ENCODE measurements around the gene ENOX2. TPM values are rescaled to one million over a fixed set of nuclear protein-coding genes. Genes with fewer than 3 reads are reported as not detected.

The ENOX2 gene
- total and polyA plus RNA-seq, 2 donors (not counting 1 experiment from before 2014, with no cell fraction given) = 5.1 to 18.8 TPM

DNA sequence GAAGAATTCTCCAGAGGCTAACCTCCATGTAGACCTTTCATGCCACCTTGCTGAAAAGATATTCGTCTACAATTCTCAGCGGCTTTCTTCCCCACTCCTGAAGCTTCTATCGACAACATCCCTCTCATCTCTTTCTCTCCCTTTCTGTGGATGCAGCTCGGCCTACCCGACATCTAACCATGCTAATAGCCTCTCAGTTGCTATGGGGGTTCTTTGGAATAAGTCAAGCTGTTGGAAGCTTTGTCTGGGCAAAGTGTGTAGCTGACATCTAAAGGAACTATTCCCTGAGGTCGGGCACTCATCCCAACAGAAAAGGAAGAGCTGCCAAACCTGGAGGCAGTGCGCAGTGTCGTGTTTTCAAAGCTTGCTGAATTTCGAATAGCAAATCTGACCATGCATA, 309.1 kb downstream of the ENOX2 start:
- no CpG with 5 or more reads among the region's 9 CpGs for WGBS (ENCODE audit: insufficient coverage)
- peaks cover 10% of the 10 kb centered on the region for H3K27me3 Mint-ChIP-seq
- Histone ChIP-seq H3K79me2 (ENCODE audit: control insufficient read depth, insufficient read depth, low read length) (no peaks in the 10 kb centered on the region), H3K4me2 (replicated peaks; ENCODE audit: low read depth, low read length, poor library complexity, severe bottlenecking) (no peak overlapping the region), H3K36me3 (replicated peaks in 1 of 2; ENCODE audit: control extremely low read depth in 1 of 2, control insufficient read depth in 1 of 2, extremely low read depth in 1 of 2, insufficient read depth in 2 of 2, low read length in 1 of 2) (no peaks in the 10 kb centered on the region), H3K27me3 (replicated peaks in 1 of 4; ENCODE audit: control extremely low read depth in 1 of 4, control insufficient read depth in 3 of 4, insufficient read depth in 4 of 4, low read length in 3 of 4) (no peaks in the 10 kb centered on the region), H3K9me3 (ENCODE audit: control extremely low read depth in 1 of 3, control insufficient read depth in 2 of 3, insufficient read depth in 1 of 3, low read length in 2 of 3) (no peaks in the 10 kb centered on the region), H4K20me1 (ENCODE audit: control insufficient read depth, insufficient read depth, low read length, poor library complexity, severe bottlenecking) (no peaks in the 10 kb centered on the region), H2AFZ (ENCODE audit: insufficient read depth, low read depth, low read length, poor library complexity, severe bottlenecking) (no peak overlapping the region), H3K9ac (ENCODE audit: low read length) (no peak overlapping the region), H3K4me1 (ENCODE audit: control insufficient read depth in 2 of 2, insufficient read depth in 2 of 2, low read length in 2 of 2) (no peaks in the 10 kb centered on the region), H3K4me3 (ENCODE audit: control extremely low read depth in 1 of 5, extremely low read depth in 1 of 5, insufficient read depth in 1 of 5, low read depth in 2 of 5, low read length in 4 of 5) (no peak overlapping the region), H3K27ac (ENCODE audit: low read length in 2 of 2) (no peak overlapping the region)
- TF ChIP-seq EZH2 (IDR thresholded peaks at IDR 0.05; ENCODE audit: borderline replicate concordance, insufficient read depth, low read depth, low read length, poor library complexity, severe bottlenecking) (no peak), CTCF (IDR thresholded peaks at IDR 0.05) (no peak)
- no peaks in the 10 kb centered on the region for H3K4me1 Mint-ChIP-seq
- H3K27ac Mint-ChIP-seq = no peak overlapping the region
- intact Hi-C loops (cut with micrococcal nuclease) = no loop called here
- DNase-seq (no peak), ATAC-seq (ENCODE audit: low read depth) (no peak)
- H3K4me3 Mint-ChIP-seq = no peak overlapping the region
- no peaks in the 10 kb centered on the region for H3K9me3 Mint-ChIP-seq (ENCODE audit: insufficient read depth)
- ChIA-PET POLR2A (no interaction called here), CTCF (no interaction called here)

DNA sequence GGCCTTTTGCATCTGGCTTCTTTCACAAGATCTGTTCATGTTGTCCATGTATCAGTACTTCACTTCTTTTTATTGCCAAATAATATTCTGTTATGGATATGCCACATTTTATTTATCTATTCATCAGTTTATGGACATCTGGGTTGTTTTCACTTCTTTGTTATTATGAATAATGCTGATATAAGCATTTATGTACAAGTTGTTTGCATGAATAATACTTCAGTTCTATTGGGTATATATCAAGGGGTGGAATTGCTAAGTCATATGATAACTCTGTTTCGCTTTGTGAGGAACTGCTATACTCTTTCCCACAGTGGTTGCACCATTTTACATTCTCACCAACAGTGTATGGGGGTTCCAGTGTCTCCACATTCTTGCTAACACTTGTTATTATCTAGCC, 310.8 kb downstream of the ENOX2 start:
- no peak for DNase-seq
- no peaks in the 10 kb centered on the region for H3K4me1 Mint-ChIP-seq
- ATAC-seq (ENCODE audit: low read depth) = no peak
- CTCF ChIA-PET = no interaction called here
- no peak overlapping the region for H3K27ac Mint-ChIP-seq
- WGBS (ENCODE audit: insufficient coverage) = no CpG with 5 or more reads among the region's 1 CpG
- H3K27me3 Mint-ChIP-seq = peaks cover 10% of the 10 kb centered on the region
- no peak for TF ChIP-seq EZH2 (IDR thresholded peaks at IDR 0.05; ENCODE audit: borderline replicate concordance, insufficient read depth, low read depth, low read length, poor library complexity, severe bottlenecking)
- H3K27ac ChIP-seq (ENCODE audit: low read length in 2 of 2) = no peak overlapping the region
- H3K36me3 ChIP-seq (replicated peaks in 1 of 2; ENCODE audit: control extremely low read depth in 1 of 2, control insufficient read depth in 1 of 2, extremely low read depth in 1 of 2, insufficient read depth in 2 of 2, low read length in 1 of 2) = no peaks in the 10 kb centered on the region
- H2AFZ ChIP-seq (ENCODE audit: insufficient read depth, low read depth, low read length, poor library complexity, severe bottlenecking) = no peak overlapping the region
- H3K4me2 ChIP-seq (replicated peaks; ENCODE audit: low read depth, low read length, poor library complexity, severe bottlenecking) = no peak overlapping the region
- H3K9me3 Mint-ChIP-seq (ENCODE audit: insufficient read depth) = no peaks in the 10 kb centered on the region
- no peak overlapping the region for H3K9ac ChIP-seq (ENCODE audit: low read length)
- H4K20me1 ChIP-seq (ENCODE audit: control insufficient read depth, insufficient read depth, low read length, poor library complexity, severe bottlenecking) = no peaks in the 10 kb centered on the region
- no peaks in the 10 kb centered on the region for H3K79me2 ChIP-seq (ENCODE audit: control insufficient read depth, insufficient read depth, low read length)
- no peaks in the 10 kb centered on the region for H3K9me3 ChIP-seq (ENCODE audit: control extremely low read depth in 1 of 3, control insufficient read depth in 2 of 3, insufficient read depth in 1 of 3, low read length in 2 of 3)
- no peaks in the 10 kb centered on the region for H3K27me3 ChIP-seq (replicated peaks in 1 of 4; ENCODE audit: control extremely low read depth in 1 of 4, control insufficient read depth in 3 of 4, insufficient read depth in 4 of 4, low read length in 3 of 4)
- no peak overlapping the region for H3K4me3 Mint-ChIP-seq
- intact Hi-C loops (cut with micrococcal nuclease) = no loop called here
- POLR2A ChIA-PET = no interaction called here
- no peak overlapping the region for H3K4me3 ChIP-seq (ENCODE audit: control extremely low read depth in 1 of 5, extremely low read depth in 1 of 5, insufficient read depth in 1 of 5, low read depth in 2 of 5, low read length in 4 of 5)
- no peaks in the 10 kb centered on the region for H3K4me1 ChIP-seq (ENCODE audit: control insufficient read depth in 2 of 2, insufficient read depth in 2 of 2, low read length in 2 of 2)
